GM18498 (cell line): ENCODE results near the gene FXYD1.

ENCODE experiments used
- ATAC-seq: cut with Tn5 transposase; IDR thresholded peaks from one replicate; pipeline ENCODE4 v1.9.1; 2021; ENCODE audit warnings: mild to moderate bottlenecking, moderate library complexity; ENCODE audit not compliant: unreplicated experiment

Gene FXYD1

DNA sequence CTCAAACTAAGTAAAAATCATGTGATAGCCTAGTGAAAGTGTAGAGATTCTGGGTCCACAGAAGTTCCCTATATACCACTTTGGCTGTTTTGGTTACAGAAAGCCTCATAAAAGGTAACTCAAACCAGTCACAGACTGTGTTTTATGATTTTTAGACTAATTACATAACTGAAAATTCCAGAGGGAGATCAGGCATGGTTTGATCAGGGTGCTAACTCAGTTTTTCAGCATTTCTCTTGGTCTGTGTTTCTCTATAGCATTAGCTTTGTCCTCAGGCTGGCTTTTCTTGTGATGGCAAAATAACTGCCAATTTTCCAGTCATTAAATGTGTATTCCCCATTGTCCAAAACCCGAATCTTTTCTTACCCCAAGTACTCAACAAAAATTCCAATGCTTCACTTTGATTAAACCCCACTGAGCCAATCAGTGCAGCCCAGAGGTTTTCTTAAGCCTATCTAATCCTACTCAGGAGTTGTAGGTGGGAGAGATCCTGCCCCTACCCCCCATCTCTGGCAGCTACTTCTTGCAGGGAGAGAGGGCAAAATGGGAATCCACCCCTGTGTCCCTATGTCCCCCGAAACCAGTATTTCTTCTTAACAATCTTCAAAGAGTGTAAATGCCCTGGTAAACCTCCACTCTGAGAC, 31.6 kb upstream of the FXYD1 start:
- ATAC-seq = no peak

DNA sequence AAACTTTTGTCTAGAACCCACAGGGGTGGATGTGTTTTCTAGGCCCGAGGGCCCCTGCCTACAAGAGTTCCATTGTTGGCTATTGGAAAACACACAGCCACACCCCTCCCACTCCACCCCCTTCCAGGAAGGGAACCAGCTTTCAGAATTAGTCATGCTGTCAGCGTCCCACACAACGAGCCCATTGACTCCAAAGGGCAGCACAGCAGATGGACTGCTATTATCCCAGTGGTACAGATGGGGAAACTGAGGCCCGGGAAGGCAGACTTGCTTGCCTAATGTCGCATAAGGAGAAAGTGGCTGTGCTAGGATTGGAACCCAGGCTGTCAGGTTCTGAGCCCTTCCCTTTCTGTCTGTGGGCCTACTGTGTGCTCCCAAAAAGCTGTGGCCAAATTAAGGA, 31.1 kb upstream of the FXYD1 start:
- no peak for ATAC-seq

DNA sequence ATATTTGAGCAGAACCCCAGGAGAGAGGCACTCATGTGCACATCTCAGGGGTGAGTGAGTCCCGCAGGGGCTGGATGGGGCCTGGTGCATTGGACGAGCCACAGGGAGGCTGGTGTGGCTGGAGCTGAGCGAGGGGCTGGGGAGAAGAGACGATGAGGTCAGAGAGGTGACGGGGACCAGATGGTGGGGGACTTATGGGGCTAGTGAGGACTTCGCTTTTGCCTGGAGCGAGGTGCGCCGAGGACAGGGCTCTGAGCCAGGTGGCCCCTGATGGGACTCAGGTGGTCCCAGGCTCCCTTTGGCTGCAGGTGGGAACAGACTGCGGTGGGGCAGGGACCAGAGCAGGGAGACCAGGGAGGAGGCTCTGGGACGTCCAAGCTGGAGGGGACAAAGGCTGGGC, 29.9 kb upstream of the FXYD1 start:
- no peak for ATAC-seq

DNA sequence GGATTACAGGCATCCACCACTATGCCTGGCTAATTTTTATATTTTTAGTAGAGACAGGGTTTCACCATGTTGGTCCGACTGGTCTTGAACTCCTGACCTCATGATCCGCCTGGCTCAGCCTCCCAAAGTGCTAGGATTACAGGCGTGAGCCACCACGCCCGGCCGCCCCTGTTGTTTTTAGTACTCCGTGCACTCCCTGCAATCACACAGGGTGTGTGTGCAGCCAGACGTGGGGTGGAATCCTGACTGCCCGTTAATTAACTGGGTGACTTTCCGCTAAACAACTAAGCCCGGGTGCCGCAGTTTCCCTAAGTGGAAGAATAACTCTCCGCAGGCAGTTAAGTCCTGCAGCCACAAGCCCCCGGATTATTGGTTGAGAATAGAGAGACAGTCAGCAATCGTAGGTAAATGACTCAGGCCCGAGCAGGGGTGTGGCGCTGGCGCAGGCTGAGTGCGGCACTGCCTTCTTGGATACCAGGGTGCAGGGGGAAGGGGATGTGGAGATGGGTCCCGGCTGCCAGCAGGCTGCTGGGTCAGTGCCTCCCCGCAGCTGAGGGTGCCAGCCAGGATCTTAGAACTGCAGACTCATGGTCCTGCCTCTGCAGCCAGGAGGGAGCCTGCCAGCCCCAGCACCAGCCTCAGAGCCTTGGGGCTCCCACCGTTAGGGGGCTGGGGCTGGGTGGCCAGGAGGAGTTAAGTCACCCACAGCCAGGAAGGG, 29.1 kb upstream of the FXYD1 start:
- no peak for ATAC-seq

DNA sequence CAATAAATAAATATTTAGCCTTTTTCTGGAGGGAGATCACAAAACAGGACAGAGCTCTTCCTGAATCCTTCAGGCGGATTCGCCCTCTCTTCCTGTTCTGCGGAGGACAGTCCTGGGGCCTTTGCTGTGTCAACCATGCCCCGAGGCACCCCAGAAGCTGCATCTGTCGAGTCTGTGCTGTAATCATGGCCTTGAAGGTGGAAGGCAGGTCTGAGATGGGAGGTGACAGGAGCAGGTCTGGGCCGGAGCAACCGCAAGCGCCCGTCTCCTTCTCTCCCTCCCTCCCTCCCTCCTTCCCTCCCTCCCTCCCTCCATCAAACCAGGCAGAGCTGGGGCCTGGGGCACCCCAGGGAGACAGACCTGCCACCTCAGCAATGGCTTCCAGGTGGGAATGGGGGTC, 27.6 kb upstream of the FXYD1 start:
- ATAC-seq = no peak

DNA sequence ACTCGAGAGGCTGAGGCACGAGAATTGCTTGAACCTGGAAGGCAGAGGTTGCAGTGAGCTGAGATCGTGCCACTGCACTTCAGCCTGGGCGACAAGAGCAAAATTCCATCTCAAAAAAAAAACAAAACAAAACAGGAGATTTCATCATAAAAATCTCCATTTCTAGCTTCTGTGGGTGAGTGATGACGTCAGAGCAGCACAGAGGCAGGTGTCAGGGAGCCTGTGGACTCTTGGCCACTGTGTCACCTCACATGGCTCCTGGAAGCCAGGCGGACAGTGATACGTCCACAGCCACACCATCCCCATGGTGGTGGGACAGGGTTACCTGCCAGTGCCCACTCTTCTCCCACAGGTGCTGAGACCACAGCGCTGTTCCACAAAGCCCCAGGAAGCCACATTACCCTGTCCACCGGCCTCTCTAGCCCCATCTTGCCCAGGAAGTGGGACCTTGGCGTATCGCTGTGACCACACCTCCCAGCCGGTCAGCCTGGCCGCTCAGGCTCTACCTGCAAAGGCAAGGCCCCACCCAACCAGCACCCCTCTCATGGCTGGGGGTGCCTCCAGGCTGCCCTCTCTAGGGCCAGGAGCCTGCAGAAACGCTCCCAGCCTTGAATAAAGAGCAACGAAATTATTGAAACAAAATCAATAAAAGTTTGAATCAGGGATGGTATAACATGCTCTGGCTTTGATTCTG, 25.5 kb upstream of the FXYD1 start:
- no peak for ATAC-seq

DNA sequence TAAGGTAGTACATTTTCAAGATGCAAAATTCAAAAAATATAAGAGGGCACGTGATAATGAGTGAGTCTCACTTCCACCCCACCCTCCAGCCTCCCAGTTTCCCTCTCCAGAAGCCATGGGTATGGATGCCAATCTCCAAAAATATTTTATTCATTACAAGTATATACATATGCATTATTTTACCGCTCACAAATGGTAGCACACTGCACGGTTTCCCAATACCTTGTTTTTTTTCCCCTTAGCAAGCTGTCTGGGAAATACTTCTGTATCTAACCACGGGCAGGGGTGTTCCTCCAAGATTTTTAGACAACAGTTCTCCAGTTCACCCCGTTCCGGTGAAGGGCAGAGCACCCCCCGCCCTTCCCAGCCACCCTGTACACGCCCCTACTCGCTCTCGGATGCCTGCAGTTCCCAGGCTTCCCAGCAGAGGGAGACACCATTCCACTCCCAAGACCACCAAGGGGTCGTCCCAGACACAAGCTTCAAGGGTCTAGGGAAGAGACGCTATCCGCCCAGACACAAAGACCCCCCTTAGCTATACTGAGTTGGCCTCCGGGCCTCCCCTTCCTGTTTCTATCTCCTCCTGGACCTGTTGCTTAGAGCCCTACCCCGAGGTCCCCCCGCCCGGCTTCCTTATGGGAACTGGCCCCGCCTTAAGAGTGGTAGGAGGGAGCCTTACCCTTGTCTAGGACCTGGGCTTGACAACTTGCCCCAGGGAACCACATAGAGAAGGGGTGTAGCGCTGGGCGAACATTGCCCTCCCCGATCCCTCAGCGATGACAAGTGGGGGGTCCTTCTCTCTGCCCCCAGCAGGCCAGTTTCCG, 24.1 kb upstream of the FXYD1 start:
- ATAC-seq = no peak

DNA sequence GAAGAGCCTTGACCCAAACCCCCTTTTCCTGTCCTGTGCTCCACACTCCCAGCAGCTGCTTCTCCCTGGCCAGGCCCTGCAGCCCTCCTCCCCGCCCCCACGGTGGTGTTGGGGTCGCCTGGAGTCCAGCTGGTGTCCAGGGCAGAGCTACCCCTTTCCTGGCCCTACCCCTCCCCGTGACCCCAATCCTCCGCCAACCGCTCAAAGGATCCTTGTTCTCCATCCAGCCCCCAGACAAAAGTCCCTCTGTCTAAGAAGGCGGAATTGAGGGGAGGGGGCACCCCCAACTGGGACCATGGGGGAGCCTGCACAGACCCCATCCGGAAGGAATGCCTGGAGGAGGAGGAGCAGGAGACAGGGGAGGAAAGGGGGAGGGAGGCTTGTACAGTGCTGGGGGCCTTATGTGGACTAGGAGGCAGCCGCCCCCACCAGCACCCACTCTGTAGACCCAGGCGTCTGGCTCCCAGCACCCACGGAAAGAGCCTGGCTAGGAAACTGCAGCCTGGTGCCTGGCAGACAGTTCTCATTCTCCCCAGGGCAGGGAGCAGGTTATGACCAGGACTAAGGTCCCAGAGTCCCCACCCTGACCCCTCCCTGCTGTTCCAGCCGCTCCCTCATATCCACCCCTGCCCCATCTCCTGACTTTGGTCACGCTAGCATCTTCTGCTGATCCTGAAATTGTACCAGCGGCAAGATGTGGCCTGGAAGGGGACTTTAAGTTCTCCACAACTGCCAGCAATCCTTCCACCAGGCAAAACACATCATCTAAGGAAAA, 23.3 kb upstream of the FXYD1 start, which contains the start of gene FXYD3:
FXYD3 (plus strand) TSS at position 647 of the 775 bp plus-strand sequence. CDS start 3,554 bp downstream, outside the sequence.
- ATAC-seq = no peak

DNA sequence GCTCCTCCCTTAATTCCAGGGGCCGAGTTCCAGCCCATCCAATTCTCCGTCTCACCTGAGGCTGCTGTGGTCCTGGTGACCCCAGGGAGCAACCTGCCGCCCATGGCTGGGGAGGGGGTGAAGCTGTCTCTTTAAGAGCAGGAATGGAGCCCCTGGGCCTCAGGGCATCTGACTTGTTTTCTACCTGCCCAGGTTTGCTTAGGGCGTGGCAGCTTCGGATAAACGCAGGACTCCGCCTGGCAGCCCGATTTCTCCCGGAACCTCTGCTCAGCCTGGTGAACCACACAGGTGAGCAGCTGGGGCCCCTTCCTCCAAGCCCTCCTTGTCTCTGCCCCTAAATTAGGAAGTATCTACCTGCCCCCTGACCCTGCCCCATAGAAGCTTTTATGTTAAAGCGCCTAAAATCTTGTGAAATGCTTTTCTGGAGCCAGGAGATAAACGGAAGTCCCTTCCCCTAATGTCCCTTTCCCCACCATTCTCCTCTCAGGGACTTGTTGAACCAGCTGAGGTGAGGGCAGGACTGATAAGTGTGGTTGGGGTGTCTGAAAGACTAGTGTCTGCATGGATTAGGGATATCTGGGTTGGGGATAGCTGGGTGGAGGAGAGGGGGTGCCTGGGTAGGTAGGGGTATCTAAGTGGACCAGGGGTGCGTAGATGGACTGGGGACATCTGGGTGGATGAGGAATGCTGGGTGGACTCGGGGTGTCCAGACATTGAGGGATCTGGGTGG, 22.4 kb upstream of the FXYD1 start:
- ATAC-seq = no peak

DNA sequence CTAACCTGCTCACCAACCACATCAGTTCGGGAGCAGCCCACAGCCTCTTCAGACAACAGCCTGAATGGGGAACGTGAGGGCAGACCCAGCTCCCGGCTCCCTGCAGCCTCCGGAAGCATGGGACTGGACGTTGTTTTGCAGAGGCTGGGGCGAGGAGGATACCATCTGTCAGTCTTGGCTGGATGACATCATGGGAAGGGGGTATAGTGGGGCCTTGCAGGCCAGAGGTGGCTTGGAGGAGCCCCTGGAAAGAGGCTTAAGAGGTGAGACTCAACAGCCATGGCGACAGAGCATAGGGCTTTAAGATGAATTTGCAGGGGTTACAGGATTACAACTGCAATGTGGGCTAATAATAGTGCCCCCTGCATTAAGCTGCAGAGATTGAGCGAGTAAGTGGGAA, 21.5 kb upstream of the FXYD1 start:
- no peak for ATAC-seq

DNA sequence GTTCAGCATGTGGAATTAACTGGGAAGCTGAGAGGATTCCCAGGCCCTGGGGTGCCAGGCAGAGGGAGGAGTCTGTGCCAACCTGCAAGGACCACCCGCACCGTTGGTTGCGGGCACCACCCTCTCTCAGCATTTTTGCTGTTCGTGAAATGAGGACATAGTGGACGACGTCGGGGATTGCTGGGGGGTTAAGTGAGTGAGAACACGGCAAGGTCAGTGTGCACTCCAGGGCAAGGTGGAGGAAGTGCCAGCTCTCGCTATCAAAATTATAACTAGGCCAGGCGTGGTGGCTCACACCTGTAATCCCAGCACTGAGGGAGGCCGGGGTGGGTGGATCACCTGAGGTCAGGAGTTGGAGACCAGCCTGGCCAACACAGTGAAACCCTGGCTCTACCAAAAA, 20.8 kb upstream of the FXYD1 start:
- no peak for ATAC-seq

DNA sequence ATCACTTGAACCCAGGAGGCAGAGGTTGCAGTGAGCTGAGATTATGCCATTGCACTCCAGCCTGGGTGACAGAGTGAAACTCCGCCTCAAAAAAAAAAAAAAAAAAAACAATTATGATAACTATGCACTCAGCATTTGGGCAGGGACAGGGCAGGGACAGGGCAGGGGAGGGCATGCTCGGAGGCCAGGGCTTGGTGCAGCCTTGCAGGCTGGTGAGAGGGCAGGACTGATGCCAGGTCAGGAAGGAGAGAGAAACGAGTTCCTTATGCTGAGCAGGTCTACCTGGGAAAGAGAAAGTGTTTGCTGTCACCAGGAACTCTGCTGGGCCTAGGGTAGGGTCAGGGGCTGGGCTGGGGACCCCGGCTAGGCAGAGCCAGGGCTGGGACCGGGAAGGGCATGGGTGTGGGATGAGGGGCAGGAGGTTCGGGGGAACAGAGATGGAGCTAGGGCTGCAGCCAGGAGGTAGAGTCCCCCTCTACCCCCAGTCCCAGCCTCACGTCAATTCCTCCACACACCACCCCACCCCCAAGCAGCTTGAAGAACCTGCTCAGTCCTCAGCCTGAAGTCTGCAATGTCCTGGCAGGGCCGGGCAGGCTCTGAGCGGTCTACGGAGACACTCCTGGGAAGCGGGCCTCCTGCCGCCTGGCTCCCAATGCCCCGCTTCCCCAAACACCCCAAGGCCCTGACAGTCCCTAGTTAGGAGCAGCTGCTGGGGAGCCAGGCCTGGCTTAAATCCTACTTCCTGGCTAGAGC, 20.2 kb upstream of the FXYD1 start:
- no peak for ATAC-seq

DNA sequence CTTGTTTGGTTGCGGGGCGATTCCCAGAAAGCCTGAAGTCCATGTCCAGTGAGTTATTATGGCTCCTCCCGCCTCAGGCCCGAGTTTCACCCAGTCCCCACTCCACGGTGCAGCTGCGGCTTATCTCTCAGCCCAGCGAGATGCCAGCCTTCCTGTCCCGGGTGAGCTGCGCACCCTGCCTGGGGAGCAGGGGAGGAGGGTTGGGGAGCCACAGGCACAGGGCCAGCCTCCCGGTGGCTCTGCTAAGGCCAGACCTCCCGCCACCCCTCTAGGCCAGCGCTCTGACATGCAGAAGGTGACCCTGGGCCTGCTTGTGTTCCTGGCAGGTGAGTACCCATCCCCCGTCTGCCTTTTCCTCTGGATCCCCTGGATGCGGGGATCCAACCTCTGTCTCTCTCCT, 19.5 kb upstream of the FXYD1 start:
- no peak for ATAC-seq

DNA sequence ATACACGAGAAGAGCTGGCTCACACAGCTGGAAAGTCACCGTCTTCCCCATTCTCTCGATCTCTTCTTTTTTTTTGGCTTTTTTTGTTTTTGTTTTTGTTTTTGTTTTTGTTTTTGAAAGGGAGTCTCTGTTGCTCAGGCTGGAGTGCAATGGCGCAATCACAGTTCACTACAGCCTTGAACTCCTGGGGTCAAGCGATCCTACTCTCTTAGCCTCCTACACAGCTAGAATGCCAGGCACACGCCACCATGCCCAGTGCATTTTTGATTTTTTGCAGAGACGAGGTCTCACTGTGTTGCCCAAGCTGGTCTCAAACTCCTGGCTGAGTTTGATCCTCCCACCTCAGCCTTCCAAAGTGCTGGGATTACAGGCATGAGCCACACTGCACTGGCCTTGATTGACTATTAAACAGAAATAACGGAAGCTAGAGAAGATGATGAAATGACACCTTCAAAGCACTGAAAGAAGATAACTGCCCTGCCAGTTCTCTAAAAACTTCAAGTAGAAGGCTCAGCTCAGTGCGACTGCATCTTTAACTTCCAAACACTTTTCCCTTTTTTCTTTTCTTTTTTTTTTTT, 19.0 kb upstream of the FXYD1 start:
- no peak for ATAC-seq

DNA sequence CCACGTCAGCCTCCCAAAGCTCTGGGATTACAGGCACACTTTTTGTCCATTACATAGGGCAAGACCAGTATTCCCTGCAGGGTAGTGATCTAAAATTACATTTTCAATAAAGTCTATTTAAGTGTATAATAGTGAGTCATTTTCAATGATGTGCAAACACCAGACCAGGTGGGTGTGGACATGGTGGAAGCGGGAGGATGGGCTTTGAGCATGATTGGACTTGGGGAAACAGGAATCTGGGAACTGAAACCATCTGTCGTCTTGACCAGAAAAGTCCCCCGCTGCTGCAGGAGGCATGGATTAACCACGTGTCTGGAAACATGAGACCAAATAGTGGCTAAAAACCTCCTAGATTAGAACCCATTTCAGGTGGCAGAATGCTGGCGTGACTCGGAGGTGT, 18.1 kb upstream of the FXYD1 start:
- no peak for ATAC-seq

DNA sequence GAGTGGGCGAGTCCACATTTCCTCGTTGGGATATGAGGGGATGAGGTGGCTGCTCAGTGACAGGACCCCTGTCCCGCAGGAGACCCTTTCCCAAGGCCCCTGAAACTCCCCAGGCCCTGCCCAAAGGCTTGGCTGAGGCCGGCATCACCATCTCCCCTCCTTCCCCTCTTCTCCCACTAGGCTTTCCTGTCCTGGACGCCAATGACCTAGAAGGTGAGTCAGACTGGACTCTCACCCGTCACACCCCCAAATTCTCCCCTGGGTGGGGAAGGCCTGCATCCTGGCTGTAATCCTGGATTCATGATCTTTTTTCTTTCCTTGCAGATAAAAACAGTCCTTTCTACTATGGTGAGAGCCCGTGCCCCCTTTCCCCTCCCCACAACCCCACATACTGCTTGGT, 17.7 kb upstream of the FXYD1 start:
- no peak for ATAC-seq

DNA sequence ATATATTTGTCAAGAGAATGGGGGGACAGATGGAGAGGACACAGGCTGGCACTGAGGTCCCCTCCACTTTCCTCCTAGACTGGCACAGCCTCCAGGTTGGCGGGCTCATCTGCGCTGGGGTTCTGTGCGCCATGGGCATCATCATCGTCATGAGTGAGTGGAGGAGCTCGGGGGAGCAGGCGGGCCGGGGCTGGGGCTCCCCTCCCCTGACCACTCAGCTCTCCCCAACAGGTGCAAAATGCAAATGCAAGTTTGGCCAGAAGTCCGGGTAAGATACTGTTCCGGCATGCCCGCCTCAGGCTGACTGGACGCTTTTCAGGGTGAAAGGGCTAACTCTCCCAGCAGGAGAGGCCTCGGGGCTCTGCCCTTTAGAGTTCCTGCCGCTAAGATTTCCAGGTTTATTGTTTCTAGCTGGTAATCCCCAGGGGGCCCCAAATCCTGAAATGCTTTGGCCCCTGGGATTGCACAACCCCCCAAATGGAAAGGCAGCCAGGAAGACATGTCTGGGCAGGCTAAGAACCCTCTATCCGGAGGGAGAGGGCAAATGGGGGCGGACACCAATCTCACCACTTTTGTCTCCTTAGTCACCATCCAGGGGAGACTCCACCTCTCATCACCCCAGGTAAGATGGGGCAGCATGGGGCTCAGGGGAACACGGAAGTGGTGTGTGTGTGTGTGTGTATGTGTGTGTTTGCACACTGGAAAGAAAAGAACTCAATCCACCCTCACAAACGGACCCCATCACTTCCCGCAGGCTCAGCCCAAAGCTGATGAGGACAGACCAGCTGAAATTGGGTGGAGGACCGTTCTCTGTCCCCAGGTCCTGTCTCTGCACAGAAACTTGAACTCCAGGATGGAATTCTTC, 15.7 kb upstream of the FXYD1 start:
- ATAC-seq = no peak

DNA sequence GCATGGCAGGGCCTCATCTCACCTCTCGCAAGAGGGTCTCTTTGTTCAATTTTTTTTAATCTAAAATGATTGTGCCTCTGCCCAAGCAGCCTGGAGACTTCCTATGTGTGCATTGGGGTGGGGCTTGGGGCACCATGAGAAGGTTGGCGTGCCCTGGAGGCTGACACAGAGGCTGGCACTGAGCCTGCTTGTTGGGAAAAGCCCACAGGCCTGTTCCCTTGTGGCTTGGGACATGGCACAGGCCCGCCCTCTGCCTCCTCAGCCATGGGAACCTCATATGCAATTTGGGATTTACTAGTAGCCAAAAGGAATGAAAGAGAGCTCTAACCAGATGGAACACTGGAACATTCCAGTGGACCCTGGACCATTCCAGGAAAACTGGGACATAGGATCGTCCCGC, 15.1 kb upstream of the FXYD1 start:
- no peak for ATAC-seq
